GM18861 (cell line): ENCODE measurements around the gene WDPCP.
"Not testable (repeated sequence)": the region's sequence is repeated elsewhere in the genome, so short reads cannot be mapped to it uniquely, and the experiment has no call there.

Source experiments
- ATAC-seq: cut with Tn5 transposase; IDR thresholded peaks from one replicate; pipeline ENCODE4 v1.9.1; 2021; ENCODE audit not compliant: unreplicated experiment

Gene WDPCP

DNA sequence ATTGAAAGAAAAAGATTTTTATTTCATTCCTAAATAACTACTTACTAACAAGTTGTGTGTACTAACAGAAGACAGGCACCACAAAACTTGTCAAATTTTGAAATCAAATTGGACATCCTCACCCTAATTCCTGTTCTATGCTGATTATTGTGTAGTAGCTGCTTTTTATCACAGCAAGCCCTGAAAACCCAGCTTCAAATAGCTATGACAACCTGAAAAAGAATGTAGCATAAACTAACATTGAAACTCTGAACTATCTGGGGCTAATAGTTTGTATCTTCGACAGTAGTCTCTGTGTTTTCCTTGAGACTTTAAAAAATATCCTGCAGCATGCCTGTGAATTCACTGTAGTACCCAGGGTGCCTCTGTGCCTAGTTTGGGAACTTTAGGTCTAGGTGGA is 122.6 kb downstream of the WDPCP start:
- ATAC-seq, result no peak

GRCh38 chr2:63463142-63463541 is 125.1 kb downstream of the WDPCP start:
- ATAC-seq, result no peak

DNA sequence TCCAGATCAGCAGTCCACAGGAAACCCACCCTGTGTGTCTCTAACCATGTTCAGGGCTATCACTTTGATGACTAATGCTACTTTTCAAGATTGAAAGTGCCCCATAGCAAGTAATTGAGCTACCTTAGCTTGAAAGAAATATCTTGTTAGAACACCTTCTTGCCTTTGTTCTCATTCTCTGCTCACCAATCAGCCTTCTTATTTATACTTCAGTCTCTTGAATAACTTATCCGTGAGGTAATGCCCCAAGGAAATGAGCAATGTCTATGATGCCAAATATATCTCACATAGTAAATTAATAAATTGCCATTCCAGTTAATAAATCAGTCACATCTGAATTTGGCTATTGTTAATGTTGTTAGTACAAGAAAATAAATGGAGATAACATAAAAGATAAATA is 141.6 kb downstream of the WDPCP start:
- ATAC-seq, result no peak

- ATAC-seq, result no peak
Observed at GRCh38 chr2:63444565-63445288, 143.6 kb downstream of the WDPCP start.

DNA sequence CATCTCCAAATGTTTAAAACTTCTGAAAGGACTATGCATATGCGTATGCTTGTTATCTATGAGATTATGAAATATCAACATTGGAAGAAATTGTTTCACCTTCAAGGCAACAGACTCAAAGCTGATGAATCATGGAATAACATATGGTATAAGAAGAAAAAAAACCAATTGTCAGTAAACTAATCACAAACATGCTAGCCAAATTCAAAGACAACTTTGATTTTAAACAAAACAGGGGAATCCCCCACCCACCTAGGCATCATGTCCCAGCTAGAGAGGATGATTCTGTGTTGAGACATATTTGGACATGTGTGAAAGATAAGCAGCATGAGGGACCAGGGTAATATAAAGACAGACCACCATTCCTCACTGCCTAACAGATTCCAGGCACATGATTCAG is 147.7 kb downstream of the WDPCP start:
- no peak for ATAC-seq

DNA sequence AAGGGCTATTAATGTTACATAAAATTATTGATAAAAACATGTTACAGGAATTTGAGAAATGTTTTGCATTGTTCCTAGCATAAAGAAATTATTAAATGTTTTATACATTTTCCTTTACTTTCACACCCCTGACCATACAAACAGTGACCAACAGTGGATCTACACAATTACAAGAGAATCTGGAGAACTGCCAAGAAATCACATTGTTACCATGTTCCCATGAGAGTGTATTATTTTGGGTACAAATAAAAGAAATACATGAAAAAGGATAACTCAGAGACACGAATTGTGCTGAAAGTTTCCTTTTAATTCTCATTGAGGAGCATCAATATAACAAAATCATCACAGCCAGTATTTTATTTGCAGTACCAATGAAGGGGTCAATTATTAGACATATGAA is 150.1 kb downstream of the WDPCP start:
- ATAC-seq, result no peak

GRCh38 chr2:63436488-63436887 is 151.8 kb downstream of the WDPCP start:
- ATAC-seq, result no peak

DNA sequence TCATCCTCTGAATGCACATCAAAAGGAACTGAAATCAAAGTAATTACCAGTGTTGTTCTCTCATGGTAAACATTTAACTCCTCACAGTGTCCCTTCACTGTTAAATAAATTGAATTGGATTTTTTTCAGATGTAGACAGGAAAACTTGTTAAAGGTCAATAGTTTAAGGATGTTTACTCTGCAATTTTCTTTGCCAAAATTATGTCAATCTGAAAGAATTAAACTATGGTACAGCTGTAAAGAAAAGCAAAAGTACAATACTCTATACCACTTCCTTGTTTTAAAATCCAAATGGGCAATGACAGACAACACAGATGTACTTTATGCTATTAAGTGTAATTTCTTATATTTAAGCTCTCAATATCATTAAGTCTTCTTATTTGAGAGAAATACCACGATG is 153.2 kb downstream of the WDPCP start:
- ATAC-seq, result no peak

DNA sequence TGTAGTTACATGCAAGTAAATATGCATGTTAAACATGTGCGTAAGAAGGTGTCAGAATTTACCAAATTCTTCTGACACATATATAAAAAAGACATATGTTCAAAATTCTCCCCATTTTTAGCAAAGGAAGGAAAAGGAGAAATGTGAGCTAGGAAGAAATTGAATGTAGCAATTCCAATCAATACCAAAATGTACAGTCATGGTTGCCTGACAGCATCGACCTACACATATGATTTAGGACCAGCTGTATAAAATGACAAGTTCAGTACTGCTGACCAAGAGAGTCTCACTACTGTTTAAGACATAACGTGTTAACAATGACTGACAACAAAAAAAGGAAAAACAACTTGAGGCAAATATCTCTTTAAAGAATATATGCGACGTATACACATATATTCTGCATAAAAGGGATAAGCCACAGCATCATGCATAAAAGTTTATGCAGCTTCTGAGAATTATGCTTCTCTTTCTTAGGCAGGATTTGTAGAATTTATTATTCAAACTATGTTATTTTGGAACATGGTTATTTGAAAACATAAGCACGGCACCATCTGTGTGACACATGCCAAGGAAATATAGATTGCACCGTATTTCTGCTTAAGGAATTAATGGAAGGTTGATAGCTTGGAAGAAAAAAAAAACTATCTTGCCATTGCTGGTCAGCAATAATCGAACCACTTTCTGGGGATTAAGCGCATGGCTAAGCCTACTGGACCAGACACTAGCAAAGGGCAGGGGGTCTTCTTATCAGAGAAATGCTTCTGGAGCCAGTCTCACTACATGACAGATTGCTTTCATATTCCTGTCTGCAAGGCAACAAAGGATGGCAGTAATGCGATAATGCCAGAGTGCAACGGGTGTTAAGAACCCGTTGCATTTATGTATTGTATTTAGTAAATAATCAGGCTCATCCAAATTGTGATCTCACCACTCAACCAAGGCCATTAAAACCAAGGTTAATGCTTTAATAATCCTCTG is 154.0 kb downstream of the WDPCP start:
- ATAC-seq, result no peak

GRCh38 chr2:63432373-63432772 is 155.9 kb downstream of the WDPCP start:
- ATAC-seq, result no peak

- no peak for ATAC-seq
Observed at GRCh38 chr2:63425606-63426005, 162.7 kb downstream of the WDPCP start.

DNA sequence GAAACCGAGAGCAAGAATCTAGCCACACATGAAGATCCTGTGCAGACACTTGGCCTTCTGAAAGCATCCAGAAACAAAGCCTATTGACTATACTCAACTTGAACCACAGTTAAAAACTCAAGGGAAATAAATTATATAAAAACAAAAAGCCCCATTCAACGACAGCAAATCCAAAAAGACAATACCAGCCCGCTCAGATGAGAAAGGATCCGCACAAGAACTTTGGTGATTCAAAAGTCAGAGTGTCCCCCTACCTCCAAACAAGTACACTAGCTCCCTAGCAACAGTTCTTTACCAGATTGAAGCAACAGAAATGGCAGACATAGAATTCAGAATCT is 163.2 kb downstream of the WDPCP start:
- no peak for ATAC-seq

GRCh38 chr2:63424329-63425078 is 163.8 kb downstream of the WDPCP start:
- peak; percentile 85 for ATAC-seq

- ATAC-seq, result no peak
Observed at GRCh38 chr2:63422556-63422955, 165.7 kb downstream of the WDPCP start.

- ATAC-seq, result no peak
Observed at GRCh38 chr2:63408530-63408929, 179.7 kb downstream of the WDPCP start.

DNA sequence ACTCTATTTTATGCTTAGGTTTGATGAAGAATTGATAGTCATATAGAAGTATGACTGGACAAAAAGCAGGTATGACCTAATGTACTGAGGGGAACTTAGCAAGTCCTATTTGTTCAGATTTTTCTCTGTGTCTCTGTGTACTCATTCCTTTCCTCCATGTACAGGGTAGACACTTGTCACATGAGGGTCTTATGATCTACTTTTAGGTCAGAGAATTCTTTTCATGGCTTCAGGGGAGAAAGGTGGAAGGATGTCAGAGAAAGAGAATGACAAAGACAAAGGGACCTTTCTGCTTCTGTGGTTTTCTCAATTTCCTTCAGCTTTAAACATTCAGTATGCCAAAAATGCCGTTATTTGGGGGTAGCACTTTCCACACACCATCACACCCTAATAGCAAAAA is 181.6 kb downstream of the WDPCP start:
- no peak for ATAC-seq

DNA sequence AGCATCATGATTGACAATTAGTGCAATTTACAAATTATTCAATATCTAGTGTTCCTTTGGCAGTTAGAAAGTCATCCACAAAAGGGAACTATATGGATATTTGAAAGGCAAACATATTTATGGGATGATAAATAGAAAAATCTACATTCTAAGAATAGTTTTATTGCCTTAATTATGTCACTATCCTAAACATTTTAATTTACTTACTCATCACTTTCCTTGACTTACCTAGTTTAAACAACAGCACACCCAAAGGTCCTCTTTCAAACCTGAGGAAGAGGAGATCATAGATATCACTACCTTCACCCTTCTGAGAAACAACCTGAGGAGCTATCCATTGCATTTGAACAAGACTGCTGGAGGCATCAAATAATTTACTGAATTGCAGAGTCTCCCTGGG is 184.5 kb downstream of the WDPCP start:
- ATAC-seq, result no peak

DNA sequence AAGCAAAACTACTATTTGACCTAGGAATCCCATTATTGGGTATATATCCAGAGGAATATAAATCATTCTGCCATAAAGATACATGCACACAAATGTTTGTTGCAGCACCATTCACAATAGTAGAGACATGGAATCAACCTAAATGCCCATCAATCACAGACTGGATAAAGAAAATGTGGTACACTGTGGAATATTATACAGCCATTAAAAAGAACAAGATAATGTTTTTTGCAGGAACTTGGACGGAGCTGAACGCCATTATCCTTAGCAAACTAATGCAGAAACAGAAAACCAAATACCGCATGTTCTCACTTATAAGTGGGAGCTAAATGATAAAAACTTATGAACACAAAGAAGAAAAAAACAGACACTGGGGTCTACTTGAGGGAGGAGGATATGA is 185.4 kb downstream of the WDPCP start:
- not testable (repeated sequence) for ATAC-seq

DNA sequence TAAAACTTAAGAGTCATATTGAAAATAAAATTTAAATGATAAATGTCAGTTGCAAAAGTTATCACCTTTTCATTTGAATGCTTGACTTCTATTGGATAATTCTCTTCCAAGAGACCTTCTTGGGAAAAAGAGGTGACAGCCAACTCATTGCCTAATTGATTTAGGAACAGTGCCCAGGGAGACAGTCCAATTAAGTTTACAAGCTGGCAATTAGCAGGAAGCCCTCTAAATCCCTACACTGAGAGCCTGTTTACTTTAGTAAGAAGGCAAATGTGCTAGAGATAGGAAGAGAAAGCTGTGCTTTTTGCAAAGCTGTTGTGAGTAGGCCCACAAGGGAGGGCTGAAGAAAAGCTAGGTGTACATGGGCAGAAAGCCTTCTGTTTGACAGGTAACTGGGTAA is 189.1 kb downstream of the WDPCP start:
- ATAC-seq, result no peak

- ATAC-seq, result no peak
Observed at GRCh38 chr2:63379451-63379850, 208.8 kb downstream of the WDPCP start.

- no peak for ATAC-seq
Observed at GRCh38 chr2:63378589-63378988, 209.7 kb downstream of the WDPCP start.

- no peak for ATAC-seq
Observed at GRCh38 chr2:63374341-63374740, 213.9 kb downstream of the WDPCP start.
